GM12878 (cell line): ENCODE data around the gene DLG1.

ENCODE experiments used
- CTCF ChIP-seq, 3 experiments: IDR thresholded peaks in 2 of 3; conservative IDR thresholded peaks in 1 of 3; 2 replicates each; pipeline ENCODE4 v1.5.1; 2011; ENCODE audit warnings: low read depth in 3 of 3, low read length in 3 of 3, mild to moderate bottlenecking in 3 of 3, control low read depth in 2 of 3, moderate library complexity in 2 of 3, inconsistent platforms in 1 of 3, mixed read lengths in 1 of 3; ENCODE audit not compliant: control insufficient read depth in 2 of 3, insufficient read depth in 1 of 3; ENCODE audit errors: extremely low read depth in 1 of 3
- IKZF1 ChIP-seq: fragments of 450-650 bp; conservative IDR thresholded peaks from 2 replicates; pipeline ENCODE4 v1.6.1; 2017; ENCODE audit warnings: antibody characterized with exemption, mild to moderate bottlenecking
- JUND ChIP-seq: IDR thresholded peaks from 2 replicates; pipeline ENCODE4 v1.6.1; 2012; ENCODE audit warnings: low read depth, mild to moderate bottlenecking, low read length, improper control_type of control experiment, moderate library complexity
- POLR2AphosphoS5 ChIP-seq: IDR thresholded peaks from 2 replicates; pipeline ENCODE4 v1.6.1; 2011; ENCODE audit warnings: mild to moderate bottlenecking, low read length, inconsistent platforms
- REST ChIP-seq: IDR thresholded peaks from 2 replicates; pipeline ENCODE4 v1.6.1; 2012; ENCODE audit warnings: mild to moderate bottlenecking, low read depth, low read length
- SUPT20H ChIP-seq: IDR thresholded peaks from 2 replicates; pipeline ENCODE4 v1.6.1; 2011; ENCODE audit warnings: low read depth, mild to moderate bottlenecking, low read length, moderate library complexity, borderline replicate concordance; ENCODE audit not compliant: control insufficient read depth
- TCF12 ChIP-seq: IDR thresholded peaks from 2 replicates; pipeline ENCODE4 v1.6.1; 2011; ENCODE audit warnings: low read depth, mild to moderate bottlenecking, low read length
- ZSCAN29 ChIP-seq: fragments of 450-650 bp; IDR thresholded peaks from 2 replicates; pipeline ENCODE4 v1.6.1; 2017; ENCODE audit warnings: mild to moderate bottlenecking, moderate library complexity

- TF ChIP-seq POLR2AphosphoS5 (no peak), ZSCAN29 (no peak), TCF12 (no peak), REST (no peak), IKZF1 (no peak), SUPT20H (no peak), CTCF (IDR thresholded peaks at IDR 0.05 in 2 of 3, conservative IDR thresholded peaks at IDR 0.05 in 1 of 3; ENCODE audit: control insufficient read depth in 2 of 3, extremely low read depth in 1 of 3, insufficient read depth in 1 of 3, low read depth in 3 of 3, low read length in 3 of 3) (no peak), JUND (no peak)
These were observed 40.1 kb downstream of the DLG1 start for GRCh38 chr3:197258168-197258755.
